HEK293T (cell line): ENCODE data around the gene POLR2I.
A peak's percentile ranks its signal among the peaks of the same experiment; 100 is the strongest.

Experiments used
- CTCF ChIA-PET: fragments of 350-600 bp; formaldehyde crosslinking; extraction: SDS; loops from one replicate; lab custom pipeline; 2021; ENCODE audit warnings: antibody characterized with exemption, inconsistent platforms; lab: Yijun Ruan, JAX
- POLR2A ChIA-PET: fragments of 350-600 bp; formaldehyde crosslinking; extraction: SDS; loops from one replicate; lab custom pipeline; 2020; ENCODE audit warnings: antibody characterized with exemption, inconsistent platforms; lab: Yijun Ruan, JAX
- DNase-seq: peaks from one replicate; pipeline ENCODE4 v3.0.0; 2012; ENCODE audit warnings: mixed read lengths; ENCODE audit errors: extremely low spot score
- ARNT ChIP-seq: fragments of 450-650 bp; IDR thresholded peaks from 2 replicates; pipeline ENCODE4 v1.6.1; 2017; ENCODE audit warnings: mild to moderate bottlenecking
- BHLHE40 ChIP-seq: fragments of 450-650 bp; IDR thresholded peaks from 2 replicates; pipeline ENCODE4 v1.6.1; 2016; ENCODE audit warnings: mild to moderate bottlenecking, moderate library complexity, borderline replicate concordance
- CTBP1 ChIP-seq: fragments of 450-650 bp; IDR thresholded peaks from 2 replicates; pipeline ENCODE4 v1.6.1; 2016; ENCODE audit warnings: borderline replicate concordance
- ELF4 ChIP-seq: fragments of 450-650 bp; IDR thresholded peaks from 2 replicates; pipeline ENCODE4 v1.6.1; 2017; ENCODE audit warnings: antibody characterized with exemption
- FOXA1 ChIP-seq: fragments of 450-650 bp; IDR thresholded peaks from 2 replicates; pipeline ENCODE4 v1.6.1; 2016; ENCODE audit warnings: mild to moderate bottlenecking
- FOXK2 ChIP-seq: fragments of 450-650 bp; IDR thresholded peaks from 2 replicates; pipeline ENCODE4 v1.6.1; 2016; ENCODE audit warnings: mild to moderate bottlenecking
- FOXM1 ChIP-seq: fragments of 450-650 bp; IDR thresholded peaks from 2 replicates; pipeline ENCODE4 v1.6.1; 2017; ENCODE audit warnings: mild to moderate bottlenecking, borderline replicate concordance
- HDGF ChIP-seq: fragments of 450-650 bp; IDR thresholded peaks from 2 replicates; pipeline ENCODE4 v1.6.1; 2017; ENCODE audit warnings: antibody characterized with exemption, borderline replicate concordance
- L3MBTL2 ChIP-seq: fragments of 450-650 bp; conservative IDR thresholded peaks from 2 replicates; pipeline ENCODE4 v1.6.1; 2016; ENCODE audit warnings: mild to moderate bottlenecking
- LEF1 ChIP-seq: fragments of 450-650 bp; IDR thresholded peaks from 2 replicates; pipeline ENCODE4 v1.6.1; 2017; ENCODE audit warnings: mild to moderate bottlenecking, borderline replicate concordance
- NFRKB ChIP-seq: fragments of 450-650 bp; IDR thresholded peaks from 2 replicates; pipeline ENCODE4 v1.6.1; 2016; ENCODE audit warnings: mild to moderate bottlenecking, moderate library complexity
- SP1 ChIP-seq: fragments of 450-650 bp; IDR thresholded peaks from 2 replicates; pipeline ENCODE4 v1.6.1; 2017
- SUZ12 ChIP-seq: fragments of 450-650 bp; IDR thresholded peaks from 2 replicates; pipeline ENCODE4 v1.6.1; 2016; ENCODE audit warnings: mild to moderate bottlenecking
- TARDBP ChIP-seq: fragments of 450-650 bp; IDR thresholded peaks from 2 replicates; pipeline ENCODE4 v1.6.1; 2016
- ZNF384 ChIP-seq: fragments of 450-650 bp; IDR thresholded peaks from 2 replicates; pipeline ENCODE4 v1.6.1; 2016
- TF ChIP-seq, protein P1 (sequence below): fragments of 450-650 bp; IDR thresholded peaks from 2 replicates; pipeline ENCODE4 v1.6.1; 2016

POLR2I gene

DNA sequence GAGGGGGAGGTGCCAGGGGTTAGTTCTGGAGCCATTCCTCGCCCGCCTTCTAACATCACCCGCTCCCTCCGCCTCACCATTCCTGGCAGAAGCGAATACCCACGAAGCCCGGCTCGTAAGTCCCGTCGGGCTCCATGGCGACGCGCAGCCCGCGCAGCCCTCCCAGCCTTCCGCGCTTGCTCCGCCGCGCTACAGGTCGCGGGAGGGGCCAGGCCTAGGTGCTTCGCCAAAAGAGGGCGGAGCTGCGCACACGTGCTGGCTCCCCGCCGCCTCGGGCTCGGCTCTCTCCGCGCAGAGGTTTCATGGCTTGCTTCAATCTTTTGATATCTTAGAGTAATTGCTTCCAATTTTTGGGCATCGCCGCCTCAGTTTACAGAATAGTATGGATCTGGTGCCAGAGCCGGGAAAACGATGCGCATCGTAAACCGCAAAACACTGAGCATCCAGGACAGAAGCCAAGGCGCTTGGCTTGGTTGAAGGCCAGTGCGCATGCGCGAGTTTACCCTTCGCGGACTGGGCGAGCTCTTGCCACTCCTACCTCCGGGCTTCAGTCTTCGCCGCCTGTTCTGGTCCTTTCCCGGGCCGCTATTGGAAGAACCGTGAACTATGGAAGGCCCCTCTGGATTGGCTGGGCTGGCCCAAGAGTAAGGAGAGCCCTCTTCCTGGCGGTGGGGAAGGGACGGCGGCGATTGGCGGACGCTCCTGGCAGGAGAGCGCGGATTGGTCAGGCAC is at the start of gene POLR2I:
Gene POLR2I, minus strand, starts transcription at position 155 of the 732 bp plus-strand sequence. Its CDS starts 19 bp downstream, at position 136.
- peak; percentile 97 for DNase-seq
- ChIA-PET CTCF (interaction anchor here (0.6 kb wide), 1 partner anchor 13 kb away, joined by 3 read pairs; no protein-coding TSS in a partner anchor), POLR2A (interaction anchor here (0.7 to 2.5 kb wide), 27 partner anchors 9 to 367 kb away, joined by 3 to 39 read pairs (median 4); partner anchors contain the start of genes ALKBH6, CAPNS1, LIN37 and THAP8)
- TF ChIP-seq LEF1: no peak
- peak; percentile 99 for TF ChIP-seq L3MBTL2
- no peak; the same call in 1 of the 2 replicates for TF ChIP-seq SP1
- no peak for TF ChIP-seq ZNF384
- no peak for TF ChIP-seq NFRKB
- TF ChIP-seq, protein P1, sequence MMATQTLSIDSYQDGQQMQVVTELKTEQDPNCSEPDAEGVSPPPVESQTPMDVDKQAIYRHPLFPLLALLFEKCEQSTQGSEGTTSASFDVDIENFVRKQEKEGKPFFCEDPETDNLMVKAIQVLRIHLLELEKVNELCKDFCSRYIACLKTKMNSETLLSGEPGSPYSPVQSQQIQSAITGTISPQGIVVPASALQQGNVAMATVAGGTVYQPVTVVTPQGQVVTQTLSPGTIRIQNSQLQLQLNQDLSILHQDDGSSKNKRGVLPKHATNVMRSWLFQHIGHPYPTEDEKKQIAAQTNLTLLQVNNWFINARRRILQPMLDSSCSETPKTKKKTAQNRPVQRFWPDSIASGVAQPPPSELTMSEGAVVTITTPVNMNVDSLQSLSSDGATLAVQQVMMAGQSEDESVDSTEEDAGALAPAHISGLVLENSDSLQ: peak; percentile 62
- TF ChIP-seq CTBP1: no peak
- TF ChIP-seq ARNT: no peak

DNA sequence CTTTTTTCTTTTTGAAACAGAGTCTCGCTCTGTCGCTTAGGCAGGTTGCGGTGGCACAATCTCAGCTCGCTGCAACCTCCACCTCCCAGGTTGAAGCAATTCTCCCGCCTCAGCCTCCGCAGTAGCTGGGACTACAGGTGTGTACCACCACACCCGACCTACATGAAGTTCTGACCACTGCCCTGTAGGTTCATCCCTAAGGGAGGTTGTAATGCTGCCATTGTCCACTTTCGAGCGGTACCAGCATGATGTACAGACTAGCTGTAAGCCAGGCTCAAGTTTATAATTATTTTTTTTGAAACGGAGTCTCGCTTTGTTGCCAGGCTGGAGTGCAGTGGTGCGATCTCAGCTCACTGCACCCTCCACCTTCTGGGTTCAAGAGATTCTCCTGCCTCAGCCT is 49.1 kb upstream of the POLR2I start:
- ChIA-PET CTCF (no interaction called here), POLR2A (interaction anchor here (1.4 kb wide), 1 partner anchor 36 kb away, joined by 3 read pairs; no protein-coding TSS in a partner anchor)
- no peak for TF ChIP-seq FOXM1
- no peak for TF ChIP-seq CTBP1
- TF ChIP-seq ZNF384: no peak
- TF ChIP-seq LEF1: no peak
- TF ChIP-seq NFRKB: no peak
- TF ChIP-seq SP1: no peak
- no peak for TF ChIP-seq TARDBP
- no peak for TF ChIP-seq FOXK2
- TF ChIP-seq, protein P1: no peak
- no peak for TF ChIP-seq ARNT
- no peak for TF ChIP-seq SUZ12
- TF ChIP-seq FOXA1: no peak
- no peak for TF ChIP-seq HDGF
- TF ChIP-seq BHLHE40: no peak
- TF ChIP-seq ELF4: no peak
- no peak for TF ChIP-seq L3MBTL2
- no peak for DNase-seq

DNA sequence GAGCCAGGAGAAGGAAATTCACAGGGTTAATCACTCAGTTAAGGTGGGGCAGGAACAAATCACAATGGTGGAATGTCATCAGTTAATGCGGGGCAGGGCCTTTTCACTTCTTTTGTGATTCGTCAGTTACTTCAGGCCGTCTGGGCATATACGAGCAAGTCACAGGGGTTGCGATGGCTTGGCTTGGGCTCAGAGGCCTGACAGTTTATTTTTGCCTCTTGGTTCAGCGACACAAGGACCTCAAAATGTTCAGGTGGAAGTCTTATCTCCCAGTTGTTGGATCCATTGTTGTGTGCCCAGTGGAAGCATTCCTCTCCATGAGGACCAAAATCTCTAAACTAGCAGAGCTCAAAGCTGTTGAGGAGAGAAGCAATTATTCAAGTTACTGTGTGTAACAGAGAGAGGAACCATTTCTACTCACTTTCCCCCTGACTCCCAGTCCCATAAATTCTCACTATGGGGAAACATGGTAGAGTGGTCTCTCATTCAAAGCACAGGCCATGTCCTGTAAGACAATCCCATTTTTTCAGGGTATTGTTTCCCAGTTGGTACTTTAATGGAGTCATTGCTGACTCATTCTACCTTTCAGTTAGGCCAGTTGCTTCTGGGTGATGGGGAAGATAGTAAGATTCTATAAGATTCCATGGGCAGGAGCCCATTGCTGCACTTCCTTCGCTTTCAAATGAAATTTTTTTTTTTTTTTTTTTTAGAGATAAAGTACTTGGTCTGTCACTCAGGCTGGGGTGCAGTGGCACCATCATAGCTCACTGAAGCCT is 46.3 kb upstream of the POLR2I start:
- ChIA-PET POLR2A (interaction anchor here (0.9 kb wide), 1 partner anchor 33 kb away, joined by 3 read pairs; no protein-coding TSS in a partner anchor), CTCF (no interaction called here)
- no peak for TF ChIP-seq NFRKB
- TF ChIP-seq ARNT: no peak
- TF ChIP-seq HDGF: no peak
- TF ChIP-seq L3MBTL2: no peak
- no peak for TF ChIP-seq FOXA1
- no peak for TF ChIP-seq SP1
- no peak for TF ChIP-seq ZNF384
- TF ChIP-seq TARDBP: no peak
- TF ChIP-seq CTBP1: no peak
- TF ChIP-seq LEF1: no peak
- no peak for TF ChIP-seq SUZ12
- no peak for TF ChIP-seq BHLHE40
- TF ChIP-seq ELF4: no peak
- TF ChIP-seq FOXK2: no peak
- TF ChIP-seq FOXM1: no peak
- TF ChIP-seq, protein P1: no peak
- DNase-seq: no peak

DNA sequence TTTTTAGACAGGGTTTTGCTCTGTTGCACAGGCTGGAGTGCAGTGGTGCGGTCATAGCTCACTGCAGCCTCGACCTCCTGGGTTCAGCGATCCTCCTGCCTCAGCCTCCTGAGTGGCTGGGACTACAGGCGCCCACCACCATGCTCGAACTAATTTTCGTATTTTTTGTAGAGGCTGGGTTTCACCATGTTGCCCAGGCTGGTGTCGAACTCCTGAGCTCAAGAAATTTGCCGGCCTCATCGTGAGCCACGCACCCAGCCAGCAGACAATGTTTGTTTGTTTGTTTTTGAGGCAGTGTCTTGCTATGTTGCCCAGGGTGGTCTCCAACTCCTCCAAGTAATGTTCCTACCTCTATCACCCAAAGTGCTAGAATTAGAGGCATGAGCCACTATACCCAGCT is 38.5 kb upstream of the POLR2I start:
- no peak for DNase-seq
- ChIA-PET CTCF (no interaction called here), POLR2A (interaction anchor here (1.0 kb wide), 1 partner anchor 38 kb away, joined by 4 read pairs; the partner anchor contains the start of genes POLR2I and TBCB)
- TF ChIP-seq CTBP1: no peak
- no peak for TF ChIP-seq HDGF
- TF ChIP-seq ARNT: no peak
- no peak for TF ChIP-seq ZNF384
- TF ChIP-seq TARDBP: no peak
- TF ChIP-seq NFRKB: no peak
- TF ChIP-seq L3MBTL2: no peak
- TF ChIP-seq SP1: no peak
- no peak for TF ChIP-seq FOXK2
- no peak for TF ChIP-seq LEF1
- no peak for TF ChIP-seq SUZ12
- TF ChIP-seq, protein P1: no peak
- TF ChIP-seq ELF4: no peak
